WTC11 (cell line): Measurements from ENCODE around the gene C1QTNF12. TPM values are rescaled to one million over a fixed set of nuclear protein-coding genes. Genes with fewer than 3 reads are reported as not detected.
A peak's percentile ranks its signal among the peaks of the same experiment; 100 is the strongest.

Experiments used
- ATAC-seq: fragments of 200-7000 bp; cut with Tn5 transposase; 2 replicates; pipeline ENCODE4 v1.10.0; 2021; ENCODE audit warnings: mild to moderate bottlenecking, moderate library complexity
- CTCF ChIA-PET: fragments of 300-600 bp; sonication (Branson Sonifier 250); formaldehyde crosslinking; loops from one replicate; lab custom pipeline; 2021; ENCODE audit warnings: antibody characterized with exemption; lab: Charles Lee
- POLR2A ChIA-PET: fragments of 350-600 bp; sonication (Branson Sonifier 250); formaldehyde crosslinking; loops from one replicate; lab custom pipeline; 2021; ENCODE audit warnings: antibody characterized with exemption; lab: Charles Lee
- DNase-seq: peaks from one replicate; pipeline ENCODE4 v3.0.0; 2021; ENCODE audit warnings: low spot score
- H3K27ac Mint-ChIP-seq: 2 replicates; pipeline ENCODE4 v1.8.0; 2021; ENCODE audit warnings: mixed read lengths
- H3K27me3 Mint-ChIP-seq: 2 replicates; pipeline ENCODE4 v1.8.0; 2021; ENCODE audit warnings: low read depth, mild to moderate bottlenecking, moderate library complexity, mixed read lengths
- H3K36me3 Mint-ChIP-seq: 2 replicates; pipeline ENCODE4 v1.8.0; 2021; ENCODE audit warnings: mixed read lengths
- H3K4me1 Mint-ChIP-seq: 2 replicates; pipeline ENCODE4 v1.8.0; 2022; ENCODE audit warnings: mixed read lengths
- H3K4me3 Mint-ChIP-seq: 2 replicates; pipeline ENCODE4 v1.8.0; 2021; ENCODE audit warnings: mild to moderate bottlenecking, moderate library complexity, mixed read lengths
- H3K9me3 Mint-ChIP-seq: 2 replicates; pipeline ENCODE4 v1.8.0; 2021; ENCODE audit warnings: mixed read lengths
- ELF4 ChIP-seq: sonication (generic); formaldehyde crosslinking; IDR thresholded peaks from 2 replicates; pipeline ENCODE4 v1.8.1; 2022; ENCODE audit warnings: low read depth, mild to moderate bottlenecking, moderate library complexity, missing genetic modification reagents
- EMX1 ChIP-seq: fragments of 250-450 bp; sonication (Bioruptor Pico); IDR thresholded peaks from 2 replicates; pipeline ENCODE4 v1.8.0; 2021; ENCODE audit warnings: mild to moderate bottlenecking
- GRHL2 ChIP-seq: fragments of 250-450 bp; sonication (Bioruptor Pico); IDR thresholded peaks from 2 replicates; pipeline ENCODE4 v1.8.0; 2022; ENCODE audit warnings: mild to moderate bottlenecking, moderate library complexity; ENCODE audit not compliant: insufficient replicate concordance, severe bottlenecking
- GTF2I ChIP-seq: fragments of 250-450 bp; sonication (Bioruptor Pico); conservative IDR thresholded peaks from 2 replicates; pipeline ENCODE4 v1.4.0; 2021; ENCODE audit warnings: mild to moderate bottlenecking
- HMGA2 ChIP-seq: fragments of 250-450 bp; sonication (Bioruptor Pico); IDR thresholded peaks from 2 replicates; pipeline ENCODE4 v1.4.0; 2021; ENCODE audit warnings: mild to moderate bottlenecking, moderate library complexity
- IRF2 ChIP-seq: sonication (generic); formaldehyde crosslinking; IDR thresholded peaks from 2 replicates; pipeline ENCODE4 v1.8.0; 2022; ENCODE audit warnings: low read depth, missing genetic modification reagents, borderline replicate concordance
- JAZF1 ChIP-seq: fragments of 250-450 bp; sonication (Bioruptor Pico); IDR thresholded peaks from 2 replicates; pipeline ENCODE4 v1.9.0; 2021; ENCODE audit warnings: moderate library complexity, mild to moderate bottlenecking, inconsistent platforms
- JUN ChIP-seq: sonication (generic); formaldehyde crosslinking; IDR thresholded peaks from 2 replicates; pipeline ENCODE4 v1.8.0; 2023; ENCODE audit warnings: mild to moderate bottlenecking, missing genetic modification reagents
- NFE2L1 ChIP-seq: sonication (generic); formaldehyde crosslinking; IDR thresholded peaks from 2 replicates; pipeline ENCODE4 v1.8.1; 2023; ENCODE audit warnings: missing genetic modification reagents
- NR3C1 ChIP-seq: sonication (generic); formaldehyde crosslinking; conservative IDR thresholded peaks from 2 replicates; pipeline ENCODE4 v1.8.1; 2023; ENCODE audit warnings: low read depth, mild to moderate bottlenecking, missing genetic modification reagents
- PRRX2 ChIP-seq: fragments of 250-450 bp; sonication (Bioruptor Pico); IDR thresholded peaks from 2 replicates; pipeline ENCODE4 v1.8.0; 2021; ENCODE audit warnings: mild to moderate bottlenecking
- SOX15 ChIP-seq: fragments of 250-450 bp; sonication (Bioruptor Pico); IDR thresholded peaks from 2 replicates; pipeline ENCODE4 v1.9.0; 2021; ENCODE audit warnings: mild to moderate bottlenecking
- SP1 ChIP-seq: sonication (generic); formaldehyde crosslinking; conservative IDR thresholded peaks from 2 replicates; pipeline ENCODE4 v1.8.1; 2022; ENCODE audit warnings: missing genetic modification reagents
- TCF7 ChIP-seq: sonication (generic); formaldehyde crosslinking; IDR thresholded peaks from 2 replicates; pipeline ENCODE4 v1.8.0; 2022; ENCODE audit warnings: mild to moderate bottlenecking, low read depth, missing genetic modification reagents, moderate library complexity
- ZNF121 ChIP-seq: sonication (generic); formaldehyde crosslinking; IDR thresholded peaks from 2 replicates; pipeline ENCODE4 v1.8.0; 2023; ENCODE audit warnings: missing genetic modification reagents
- ZNF138 ChIP-seq: sonication (generic); formaldehyde crosslinking; conservative IDR thresholded peaks from 2 replicates; pipeline ENCODE4 v1.8.1; 2022; ENCODE audit warnings: mild to moderate bottlenecking, moderate library complexity, missing genetic modification reagents
- ZNF219 ChIP-seq: sonication (generic); formaldehyde crosslinking; IDR thresholded peaks from 2 replicates; pipeline ENCODE4 v1.8.0; 2023; ENCODE audit warnings: missing genetic modification reagents, mild to moderate bottlenecking, borderline replicate concordance
- ZNF263 ChIP-seq: sonication (generic); formaldehyde crosslinking; IDR thresholded peaks from 2 replicates; pipeline ENCODE4 v1.8.1; 2022; ENCODE audit warnings: low read depth, mild to moderate bottlenecking, moderate library complexity, missing genetic modification reagents
- ZNF317 ChIP-seq: sonication (generic); formaldehyde crosslinking; IDR thresholded peaks from 2 replicates; pipeline ENCODE4 v1.8.1; 2023; ENCODE audit warnings: low read depth, mild to moderate bottlenecking, moderate library complexity, missing genetic modification reagents, borderline replicate concordance
- ZNF416 ChIP-seq: fragments of 250-450 bp; sonication (Bioruptor Pico); IDR thresholded peaks from 2 replicates; pipeline ENCODE4 v1.9.0; 2021; ENCODE audit warnings: mild to moderate bottlenecking, inconsistent platforms
- total RNA-seq: library from RNA; stranded (reverse); gene quantifications from 3 replicates; pipeline ENCODE4 v1.2.3, GENCODE V29; 2021
- TF ChIP-seq, protein P1 (sequence below): fragments of 250-450 bp; sonication (Bioruptor Pico); IDR thresholded peaks from 2 replicates; pipeline ENCODE4 v1.8.0; 2021; ENCODE audit warnings: mild to moderate bottlenecking
- TF ChIP-seq, protein P2 (sequence below): fragments of 250-450 bp; sonication (Bioruptor Pico); IDR thresholded peaks from 2 replicates; pipeline ENCODE4 v1.9.0; 2021; ENCODE audit warnings: mild to moderate bottlenecking, borderline replicate concordance
- TF ChIP-seq, protein P3 (sequence below): sonication (generic); formaldehyde crosslinking; IDR thresholded peaks from 2 replicates; pipeline ENCODE4 v1.8.0; 2022; ENCODE audit warnings: mild to moderate bottlenecking, missing genetic modification reagents
- TF ChIP-seq, protein P4 (sequence below): sonication (generic); formaldehyde crosslinking; IDR thresholded peaks from 2 replicates; pipeline ENCODE4 v1.8.1; 2023; ENCODE audit warnings: mild to moderate bottlenecking, missing genetic modification reagents
- TF ChIP-seq, protein P5 (sequence below): fragments of 250-450 bp; sonication (Bioruptor Pico); IDR thresholded peaks from 2 replicates; pipeline ENCODE4 v1.9.0; 2021; ENCODE audit warnings: moderate library complexity, mild to moderate bottlenecking, inconsistent platforms, borderline replicate concordance

The C1QTNF12 gene
- total RNA-seq, 1 experiment from 2014 or later: 10.3 TPM

DNA sequence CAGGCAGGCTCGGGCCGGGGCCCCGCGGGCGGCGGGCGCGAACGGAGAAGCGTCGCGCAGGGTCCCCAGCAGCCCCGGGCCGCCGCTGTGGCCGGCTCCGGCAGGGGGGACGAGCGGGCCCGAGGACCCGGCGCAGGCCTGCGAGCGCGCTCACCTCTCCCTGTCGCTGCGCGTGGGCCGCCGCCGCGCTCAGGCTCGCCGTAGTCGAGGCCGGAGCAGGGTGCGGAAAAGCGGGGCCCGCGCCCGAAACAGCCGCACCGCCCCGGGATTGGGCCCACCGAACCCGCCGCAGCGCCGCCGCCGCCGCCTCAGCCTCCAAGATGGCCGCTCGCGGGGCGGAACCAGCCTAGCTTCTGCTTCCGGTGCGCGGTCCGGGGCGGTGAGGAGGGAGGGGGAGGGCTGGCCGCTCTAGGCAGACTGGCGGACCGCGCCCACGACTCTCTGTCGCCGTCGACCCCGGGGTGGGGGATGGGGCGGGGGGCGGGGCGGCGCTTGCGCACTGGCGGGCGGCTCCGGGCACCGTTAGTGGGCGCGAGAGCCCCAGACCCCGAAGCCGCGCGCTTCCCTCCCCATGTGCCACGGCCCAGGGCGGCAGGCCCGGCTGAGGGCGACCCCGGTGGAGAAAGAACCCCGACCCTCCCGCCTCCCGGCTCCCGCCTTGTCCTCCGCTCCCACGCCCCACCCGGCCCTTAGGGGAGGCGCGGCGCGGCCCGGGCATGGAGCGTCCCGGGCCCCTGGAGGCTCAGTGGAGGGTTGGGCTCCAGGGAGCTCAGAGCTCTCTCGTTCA, 27.2 kb upstream of the C1QTNF12 start, which contains the start of gene UBE2J2:
Gene UBE2J2 (minus strand): TSS at position 343 of the 787 bp plus-strand sequence. CDS start 5,862 bp downstream, outside the sequence.
- Mint-ChIP-seq H3K36me3 (peaks cover 5% of the 10 kb centered on the region), H3K4me1 (peaks cover 23% of the 10 kb centered on the region), H3K27me3 (no peaks in the 10 kb centered on the region), H3K4me3 (peak within 1 kb of the TSS; percentile 84), H3K27ac (peak within 1 kb of the TSS; percentile 63), H3K9me3 (peaks cover 5% of the 10 kb centered on the region)
- POLR2A ChIA-PET: interaction anchor here (0.6 to 1.4 kb wide), 3 partner anchors 16 to 228 kb away, joined by 3 to 5 read pairs (median 3); no protein-coding TSS in a partner anchor
- CTCF ChIA-PET: interaction anchor here (0.6 to 2.2 kb wide), 15 partner anchors 9 to 289 kb away, joined by 3 to 25 read pairs (median 4); no protein-coding TSS in a partner anchor
- ATAC-seq (peak; percentile 94), DNase-seq (peak; percentile 92)
- no peak for TF ChIP-seq GRHL2 (CRISPR knock-in tag)
- 0 out of 2 replicates have a peak, but pooled peaks have one; percentile 75 for TF ChIP-seq NR3C1 (CRISPR knock-in tag)
- TF ChIP-seq, protein P1, sequence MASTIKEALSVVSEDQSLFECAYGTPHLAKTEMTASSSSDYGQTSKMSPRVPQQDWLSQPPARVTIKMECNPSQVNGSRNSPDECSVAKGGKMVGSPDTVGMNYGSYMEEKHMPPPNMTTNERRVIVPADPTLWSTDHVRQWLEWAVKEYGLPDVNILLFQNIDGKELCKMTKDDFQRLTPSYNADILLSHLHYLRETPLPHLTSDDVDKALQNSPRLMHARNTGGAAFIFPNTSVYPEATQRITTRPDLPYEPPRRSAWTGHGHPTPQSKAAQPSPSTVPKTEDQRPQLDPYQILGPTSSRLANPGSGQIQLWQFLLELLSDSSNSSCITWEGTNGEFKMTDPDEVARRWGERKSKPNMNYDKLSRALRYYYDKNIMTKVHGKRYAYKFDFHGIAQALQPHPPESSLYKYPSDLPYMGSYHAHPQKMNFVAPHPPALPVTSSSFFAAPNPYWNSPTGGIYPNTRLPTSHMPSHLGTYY (CRISPR knock-in tag): no peak
- TF ChIP-seq ZNF263: no peak
- TF ChIP-seq ELF4 (CRISPR knock-in tag): no peak
- TF ChIP-seq, protein P2, sequence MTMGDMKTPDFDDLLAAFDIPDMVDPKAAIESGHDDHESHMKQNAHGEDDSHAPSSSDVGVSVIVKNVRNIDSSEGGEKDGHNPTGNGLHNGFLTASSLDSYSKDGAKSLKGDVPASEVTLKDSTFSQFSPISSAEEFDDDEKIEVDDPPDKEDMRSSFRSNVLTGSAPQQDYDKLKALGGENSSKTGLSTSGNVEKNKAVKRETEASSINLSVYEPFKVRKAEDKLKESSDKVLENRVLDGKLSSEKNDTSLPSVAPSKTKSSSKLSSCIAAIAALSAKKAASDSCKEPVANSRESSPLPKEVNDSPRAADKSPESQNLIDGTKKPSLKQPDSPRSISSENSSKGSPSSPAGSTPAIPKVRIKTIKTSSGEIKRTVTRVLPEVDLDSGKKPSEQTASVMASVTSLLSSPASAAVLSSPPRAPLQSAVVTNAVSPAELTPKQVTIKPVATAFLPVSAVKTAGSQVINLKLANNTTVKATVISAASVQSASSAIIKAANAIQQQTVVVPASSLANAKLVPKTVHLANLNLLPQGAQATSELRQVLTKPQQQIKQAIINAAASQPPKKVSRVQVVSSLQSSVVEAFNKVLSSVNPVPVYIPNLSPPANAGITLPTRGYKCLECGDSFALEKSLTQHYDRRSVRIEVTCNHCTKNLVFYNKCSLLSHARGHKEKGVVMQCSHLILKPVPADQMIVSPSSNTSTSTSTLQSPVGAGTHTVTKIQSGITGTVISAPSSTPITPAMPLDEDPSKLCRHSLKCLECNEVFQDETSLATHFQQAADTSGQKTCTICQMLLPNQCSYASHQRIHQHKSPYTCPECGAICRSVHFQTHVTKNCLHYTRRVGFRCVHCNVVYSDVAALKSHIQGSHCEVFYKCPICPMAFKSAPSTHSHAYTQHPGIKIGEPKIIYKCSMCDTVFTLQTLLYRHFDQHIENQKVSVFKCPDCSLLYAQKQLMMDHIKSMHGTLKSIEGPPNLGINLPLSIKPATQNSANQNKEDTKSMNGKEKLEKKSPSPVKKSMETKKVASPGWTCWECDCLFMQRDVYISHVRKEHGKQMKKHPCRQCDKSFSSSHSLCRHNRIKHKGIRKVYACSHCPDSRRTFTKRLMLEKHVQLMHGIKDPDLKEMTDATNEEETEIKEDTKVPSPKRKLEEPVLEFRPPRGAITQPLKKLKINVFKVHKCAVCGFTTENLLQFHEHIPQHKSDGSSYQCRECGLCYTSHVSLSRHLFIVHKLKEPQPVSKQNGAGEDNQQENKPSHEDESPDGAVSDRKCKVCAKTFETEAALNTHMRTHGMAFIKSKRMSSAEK (CRISPR knock-in tag): no peak
- TF ChIP-seq ZNF416 (CRISPR knock-in tag): no peak
- TF ChIP-seq, protein P3, sequence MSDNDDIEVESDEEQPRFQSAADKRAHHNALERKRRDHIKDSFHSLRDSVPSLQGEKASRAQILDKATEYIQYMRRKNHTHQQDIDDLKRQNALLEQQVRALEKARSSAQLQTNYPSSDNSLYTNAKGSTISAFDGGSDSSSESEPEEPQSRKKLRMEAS: 0 out of 2 replicates have a peak, but pooled peaks have one; percentile 19
- TF ChIP-seq PRRX2 (CRISPR knock-in tag): no peak
- TF ChIP-seq ZNF138 (CRISPR knock-in tag): no peak
- TF ChIP-seq GTF2I: no peak
- TF ChIP-seq JUN: peak; percentile 74; the same call in 1 of the 2 replicates
- no peak for TF ChIP-seq EMX1 (CRISPR knock-in tag)
- TF ChIP-seq JAZF1 (CRISPR knock-in tag): no peak
- TF ChIP-seq IRF2 (CRISPR knock-in tag): no peak
- TF ChIP-seq, protein P4, sequence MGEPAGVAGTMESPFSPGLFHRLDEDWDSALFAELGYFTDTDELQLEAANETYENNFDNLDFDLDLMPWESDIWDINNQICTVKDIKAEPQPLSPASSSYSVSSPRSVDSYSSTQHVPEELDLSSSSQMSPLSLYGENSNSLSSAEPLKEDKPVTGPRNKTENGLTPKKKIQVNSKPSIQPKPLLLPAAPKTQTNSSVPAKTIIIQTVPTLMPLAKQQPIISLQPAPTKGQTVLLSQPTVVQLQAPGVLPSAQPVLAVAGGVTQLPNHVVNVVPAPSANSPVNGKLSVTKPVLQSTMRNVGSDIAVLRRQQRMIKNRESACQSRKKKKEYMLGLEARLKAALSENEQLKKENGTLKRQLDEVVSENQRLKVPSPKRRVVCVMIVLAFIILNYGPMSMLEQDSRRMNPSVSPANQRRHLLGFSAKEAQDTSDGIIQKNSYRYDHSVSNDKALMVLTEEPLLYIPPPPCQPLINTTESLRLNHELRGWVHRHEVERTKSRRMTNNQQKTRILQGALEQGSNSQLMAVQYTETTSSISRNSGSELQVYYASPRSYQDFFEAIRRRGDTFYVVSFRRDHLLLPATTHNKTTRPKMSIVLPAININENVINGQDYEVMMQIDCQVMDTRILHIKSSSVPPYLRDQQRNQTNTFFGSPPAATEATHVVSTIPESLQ (CRISPR knock-in tag): no peak
- TF ChIP-seq, protein P5, sequence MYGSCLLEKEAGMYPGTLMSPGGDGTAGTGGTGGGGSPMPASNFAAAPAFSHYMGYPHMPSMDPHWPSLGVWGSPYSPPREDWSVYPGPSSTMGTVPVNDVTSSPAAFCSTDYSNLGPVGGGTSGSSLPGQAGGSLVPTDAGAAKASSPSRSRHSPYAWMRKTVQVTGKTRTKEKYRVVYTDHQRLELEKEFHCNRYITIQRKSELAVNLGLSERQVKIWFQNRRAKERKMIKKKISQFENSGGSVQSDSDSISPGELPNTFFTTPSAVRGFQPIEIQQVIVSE: no peak
- no peak; the same call in 1 of the 2 replicates for TF ChIP-seq TCF7
- TF ChIP-seq HMGA2 (CRISPR knock-in tag): no peak
- peak; percentile 46; the same call in 1 of the 2 replicates for TF ChIP-seq ZNF219
- no peak for TF ChIP-seq SOX15
- peak; percentile 93 for TF ChIP-seq SP1 (CRISPR knock-in tag)
- no peak for TF ChIP-seq ZNF121 (CRISPR knock-in tag)
- 0 out of 2 replicates have a peak, but pooled peaks have one; percentile 43 for TF ChIP-seq NFE2L1 (CRISPR knock-in tag)
- no peak for TF ChIP-seq ZNF317 (CRISPR knock-in tag)
